ENCODE measurements around the gene EEF1G.

Gene EEF1G

DNA sequence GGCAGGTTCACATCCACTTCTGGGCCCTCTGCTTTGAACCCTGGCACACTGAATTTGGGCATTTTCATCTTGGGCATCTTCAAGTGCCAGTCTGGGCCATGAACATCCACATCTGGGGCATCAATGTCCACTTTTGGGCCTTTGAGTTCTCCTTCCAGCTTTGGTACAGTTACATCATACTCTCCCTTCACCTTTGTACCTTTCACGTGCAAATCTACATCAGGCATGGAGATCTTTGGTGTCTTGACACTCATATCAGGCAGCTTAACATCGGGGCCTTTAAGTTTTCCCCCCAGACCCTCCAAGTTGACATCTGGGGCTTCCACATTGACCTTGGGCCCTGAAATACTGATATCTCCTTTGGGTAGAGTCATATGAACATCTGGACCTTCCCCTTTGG, 41.6 kb downstream of the EEF1G start:
- no peak for TF ChIP-seq CTCF (IDR thresholded peaks at IDR 0.05)
- Mint-ChIP-seq H3K27ac (no peak overlapping the region), H3K27me3 (ENCODE audit: low read depth, poor library complexity) (peaks cover 7% of the 10 kb centered on the region), H3K4me1 (peaks cover 20% of the 10 kb centered on the region), H3K36me3 (ENCODE audit: low read depth) (peaks cover 75% of the 10 kb centered on the region), H3K9me3 (peaks cover 5% of the 10 kb centered on the region), H3K4me3 (no peak overlapping the region)
- no peak for DNase-seq

DNA sequence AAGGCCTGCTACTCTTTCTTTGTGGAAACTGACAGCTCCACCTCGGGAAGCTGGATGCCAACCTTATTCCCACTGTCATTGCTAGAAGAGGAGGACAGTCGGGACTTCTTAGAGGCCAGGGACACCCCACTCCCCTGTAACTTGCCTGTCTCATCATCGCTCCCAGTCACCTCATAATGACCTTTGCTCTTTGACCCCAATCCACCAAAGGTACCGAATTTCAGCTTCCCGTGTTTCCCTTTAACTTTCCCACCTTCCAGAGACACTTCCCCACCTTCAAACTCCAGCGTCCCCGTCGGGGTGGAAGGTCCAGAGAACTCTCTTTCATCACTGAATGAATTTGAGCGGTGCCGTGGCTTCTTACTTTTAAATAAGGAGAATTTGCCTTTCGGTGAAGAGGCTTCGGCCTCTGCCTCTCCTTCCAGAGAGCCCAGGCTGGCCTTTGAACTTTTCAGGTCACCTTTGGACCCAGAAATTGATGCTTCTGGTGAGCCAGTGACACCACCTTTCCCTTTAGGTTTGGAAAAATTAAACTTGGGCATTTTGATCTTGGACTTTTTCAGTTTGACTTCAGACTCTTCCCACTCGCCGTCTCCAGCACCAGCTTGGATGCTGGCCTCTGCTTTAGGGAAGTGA, 56.8 kb downstream of the EEF1G start:
- H3K4me3 Mint-ChIP-seq, result no peak overlapping the region
- no peak overlapping the region for H3K27ac Mint-ChIP-seq
- peaks cover 2% of the 10 kb centered on the region for H3K9me3 Mint-ChIP-seq
- no peak for DNase-seq
- peaks cover 36% of the 10 kb centered on the region for H3K36me3 Mint-ChIP-seq (ENCODE audit: low read depth)
- TF ChIP-seq CTCF (IDR thresholded peaks at IDR 0.05), result no peak
- H3K4me1 Mint-ChIP-seq, result peaks cover 17% of the 10 kb centered on the region
- peaks cover 5% of the 10 kb centered on the region for H3K27me3 Mint-ChIP-seq (ENCODE audit: low read depth, poor library complexity)

GRCh38 chr11:62514151-62514550, 59.5 kb downstream of the EEF1G start:
- no peaks in the 10 kb centered on the region for H3K9me3 Mint-ChIP-seq
- no peak overlapping the region for H3K4me3 Mint-ChIP-seq
- H3K36me3 Mint-ChIP-seq (ENCODE audit: low read depth), result peaks cover 18% of the 10 kb centered on the region
- DNase-seq, result no peak
- no peak for TF ChIP-seq CTCF (IDR thresholded peaks at IDR 0.05)
- no peak overlapping the region for H3K27ac Mint-ChIP-seq
- H3K4me1 Mint-ChIP-seq, result peaks cover 17% of the 10 kb centered on the region
- H3K27me3 Mint-ChIP-seq (ENCODE audit: low read depth, poor library complexity), result peaks cover 9% of the 10 kb centered on the region

- Mint-ChIP-seq H3K27me3 (ENCODE audit: low read depth, poor library complexity) (peaks cover 14% of the 10 kb centered on the region), H3K36me3 (ENCODE audit: low read depth) (peaks cover 17% of the 10 kb centered on the region), H3K4me1 (peaks cover 21% of the 10 kb centered on the region), H3K4me3 (no peak overlapping the region), H3K27ac (no peak overlapping the region), H3K9me3 (no peaks in the 10 kb centered on the region)
- DNase-seq, result no peak
- no peak for TF ChIP-seq CTCF (IDR thresholded peaks at IDR 0.05)
These were observed 60.1 kb downstream of the EEF1G start for GRCh38 chr11:62513626-62514025.

- Mint-ChIP-seq H3K4me1 (peaks cover 28% of the 10 kb centered on the region), H3K27ac (no peak overlapping the region), H3K4me3 (no peak overlapping the region), H3K9me3 (no peaks in the 10 kb centered on the region), H3K27me3 (ENCODE audit: low read depth, poor library complexity) (peaks cover 15% of the 10 kb centered on the region), H3K36me3 (ENCODE audit: low read depth) (peaks cover 10% of the 10 kb centered on the region)
- no peak for DNase-seq
- TF ChIP-seq CTCF (IDR thresholded peaks at IDR 0.05), result no peak
These were observed 60.7 kb downstream of the EEF1G start for GRCh38 chr11:62512961-62513360.
